Neuronal stem cell (in vitro differentiated cells): ENCODE measurements around the gene TMPRSS11D.

Experiments used
- DNase-seq: peaks from one replicate; pipeline ENCODE4 v3.0.0-alpha.2; 2013; ENCODE audit warnings: low spot score
- H2AFZ ChIP-seq: one replicate; pipeline ENCODE4 v1.6.1; 2013; ENCODE audit warnings: mild to moderate bottlenecking, low read length, inconsistent platforms
- H2AK5ac ChIP-seq: 2 replicates; pipeline ENCODE4 v1.6.1; 2013; ENCODE audit warnings: low read depth, mild to moderate bottlenecking, inconsistent platforms, low read length, moderate library complexity, mixed read lengths
- H2BK120ac ChIP-seq: 2 replicates; pipeline ENCODE4 v1.6.1; 2013; ENCODE audit warnings: low read depth, mild to moderate bottlenecking, inconsistent platforms, low read length, moderate library complexity, mixed read lengths
- H2BK12ac ChIP-seq: one replicate; pipeline ENCODE4 v1.6.1; 2013; ENCODE audit warnings: low read length, inconsistent platforms
- H2BK15ac ChIP-seq: 2 replicates; pipeline ENCODE4 v1.6.1; 2013; ENCODE audit warnings: mild to moderate bottlenecking, low read length, inconsistent platforms, mixed read lengths
- H2BK5ac ChIP-seq: one replicate; pipeline ENCODE4 v1.6.1; 2013; ENCODE audit warnings: inconsistent platforms, mild to moderate bottlenecking, low read length, moderate library complexity
- H3K14ac ChIP-seq: one replicate; pipeline ENCODE4 v1.6.1; 2013; ENCODE audit warnings: low read length, inconsistent platforms
- H3K18ac ChIP-seq: 2 replicates; pipeline ENCODE4 v1.6.1; 2013; ENCODE audit warnings: low read length, inconsistent platforms
- H3K23ac ChIP-seq: 2 replicates; pipeline ENCODE4 v1.6.1; 2013; ENCODE audit warnings: low read depth, mild to moderate bottlenecking, mixed read lengths, low read length, inconsistent platforms; ENCODE audit not compliant: poor library complexity
- H3K27ac ChIP-seq: replicated peaks from 3 replicates; pipeline ENCODE4 v1.5.1; 2013; ENCODE audit warnings: low read length, inconsistent platforms
- H3K27me3 ChIP-seq, 3 experiments: 2 replicates each; pipeline ENCODE4 v1.6.1; 2013; ENCODE audit warnings: low read length in 3 of 3, mild to moderate bottlenecking in 2 of 3, inconsistent platforms in 1 of 3, low read depth in 1 of 3, mixed read lengths in 1 of 3, moderate library complexity in 1 of 3; ENCODE audit not compliant: control insufficient read depth in 3 of 3, insufficient read depth in 3 of 3
- H3K36me3 ChIP-seq, 2 donors: replicated peaks in 1 of 2; 2 replicates each; pipeline ENCODE4 v1.6.1; 2013; ENCODE audit warnings: low read length in 2 of 2; ENCODE audit not compliant: control insufficient read depth in 2 of 2, insufficient read depth in 2 of 2
- H3K4ac ChIP-seq: 2 replicates; pipeline ENCODE4 v1.6.1; 2013; ENCODE audit warnings: inconsistent platforms, mild to moderate bottlenecking, low read length, moderate library complexity
- H3K4me1 ChIP-seq, 2 donors: 1 replicate in 1 of 2; 2 replicates in 1 of 2; pipeline ENCODE4 v1.6.1; 2013; ENCODE audit warnings: low read length in 2 of 2, low read depth in 1 of 2; ENCODE audit not compliant: control insufficient read depth in 2 of 2, insufficient read depth in 1 of 2
- H3K4me2 ChIP-seq: one replicate; pipeline ENCODE4 v1.6.1; 2013; ENCODE audit warnings: mild to moderate bottlenecking, low read length, inconsistent platforms; ENCODE audit not compliant: insufficient read depth, poor library complexity, severe bottlenecking
- H3K4me3 ChIP-seq, 2 donors: 2 replicates each; pipeline ENCODE4 v1.5.1; 2013; ENCODE audit warnings: low read length in 2 of 2, mild to moderate bottlenecking in 2 of 2, inconsistent platforms in 1 of 2, moderate library complexity in 1 of 2
- H3K79me1 ChIP-seq: one replicate; pipeline ENCODE4 v1.6.1; 2013; ENCODE audit warnings: low read depth, mild to moderate bottlenecking, inconsistent platforms, low read length, moderate library complexity
- H3K9ac ChIP-seq: one replicate; pipeline ENCODE4 v1.6.1; 2013; ENCODE audit warnings: mild to moderate bottlenecking, low read depth, low read length, inconsistent platforms; ENCODE audit not compliant: poor library complexity
- H3K9me3 ChIP-seq, 2 donors: replicated peaks in 1 of 2; 2 replicates each; pipeline versions ENCODE3 to v1.6.1; 2013; ENCODE audit warnings: low read length in 2 of 2, mild to moderate bottlenecking in 2 of 2, inconsistent platforms in 1 of 2, low read depth in 1 of 2, mixed read lengths in 1 of 2, moderate library complexity in 1 of 2; ENCODE audit not compliant: control insufficient read depth in 2 of 2, insufficient read depth in 1 of 2
- H4K8ac ChIP-seq: one replicate; pipeline ENCODE4 v1.6.1; 2013; ENCODE audit warnings: low read depth, mild to moderate bottlenecking, inconsistent platforms, low read length, moderate library complexity
- H4K91ac ChIP-seq: one replicate; pipeline ENCODE4 v1.6.1; 2013; ENCODE audit warnings: low read length, low read depth, mild to moderate bottlenecking, inconsistent platforms; ENCODE audit not compliant: poor library complexity
- WGBS, 2 donors: extraction: QIAGEN DNeasy Blood & Tissue Kit; methylation state at CpG; one replicate each; pipeline ENCODE4 v1.1.7; 2013; ENCODE audit warnings: missing lambda C conversion rate in 2 of 2, mixed read lengths in 1 of 2; ENCODE audit not compliant: insufficient read length in 2 of 2, insufficient replicate concordance in 1 of 2; ENCODE audit errors: extremely low coverage in 2 of 2; 5-methylcytosine and 5-hydroxymethylcytosine counted together

Gene TMPRSS11D

DNA sequence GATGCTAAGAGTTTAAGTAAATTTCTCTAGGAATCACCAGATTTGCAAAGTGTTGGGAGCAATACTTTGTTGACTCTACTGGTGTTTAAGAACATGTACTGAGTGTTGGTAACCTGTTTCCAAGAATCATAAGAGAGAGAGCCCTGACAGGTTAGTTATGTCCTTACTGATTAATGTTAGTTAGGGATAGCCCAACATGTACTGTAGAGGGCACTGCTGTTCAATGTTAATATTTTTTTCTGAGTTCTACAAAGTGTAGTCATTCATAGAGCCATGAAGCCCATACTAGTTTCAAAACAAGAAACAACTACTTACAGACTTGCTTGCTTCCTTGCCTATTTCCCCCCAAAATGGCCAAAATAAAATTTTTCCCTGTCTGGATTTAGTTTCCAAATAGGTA, 11.9 kb downstream of the TMPRSS11D start:
- Histone ChIP-seq H3K4me3 (no peak overlapping the region), H3K27me3 (no peaks in the 10 kb centered on the region), H3K9me3 (no peaks in the 10 kb centered on the region), H3K4me1 (no peaks in the 10 kb centered on the region), H3K9ac (no peak overlapping the region), H3K14ac (no peak overlapping the region), H2AK5ac (no peak overlapping the region), H4K91ac (no peak overlapping the region), H2BK120ac (no peak overlapping the region), H2BK12ac (no peak overlapping the region), H2BK15ac (no peak overlapping the region), H3K4me2 (no peak overlapping the region), H3K4ac (no peak overlapping the region), H2BK5ac (no peak overlapping the region), H3K79me1 (no peaks in the 10 kb centered on the region), H2AFZ (no peak overlapping the region), H3K27ac (no peak overlapping the region), H3K36me3 (no peaks in the 10 kb centered on the region), H3K23ac (no peak overlapping the region), H4K8ac (no peak overlapping the region), H3K18ac (no peak overlapping the region)
- DNase-seq: no peak

DNA sequence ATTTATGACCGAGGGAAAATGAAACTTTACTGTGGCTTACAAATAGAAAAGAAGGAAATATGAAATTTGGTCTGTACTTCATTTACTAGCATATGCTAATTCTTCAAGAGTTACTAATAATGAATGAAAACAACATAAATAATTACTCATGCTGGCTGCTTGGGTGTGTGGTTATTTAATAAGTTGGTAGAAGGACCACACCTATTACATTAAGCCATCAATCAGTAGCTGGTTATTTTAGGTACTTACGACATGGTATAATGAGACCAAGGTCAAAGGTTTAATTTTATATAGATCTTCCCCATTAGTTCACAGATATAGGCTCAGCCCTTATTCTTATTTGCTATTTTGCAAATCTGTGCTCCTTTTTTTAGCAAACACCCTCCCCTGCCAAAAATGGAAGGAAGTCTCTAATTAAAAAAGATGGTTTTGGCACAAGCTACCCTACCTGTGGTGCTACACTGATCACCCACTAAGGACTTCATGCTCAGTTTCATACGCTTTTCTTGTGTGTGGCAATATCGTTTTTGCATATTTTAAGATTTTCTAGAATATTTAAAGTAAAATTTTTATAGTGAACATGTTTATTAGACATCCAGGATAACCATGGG, 14.1 kb downstream of the TMPRSS11D start:
- Histone ChIP-seq H3K79me1 (no peaks in the 10 kb centered on the region), H3K18ac (no peak overlapping the region), H4K91ac (no peak overlapping the region), H3K36me3 (no peaks in the 10 kb centered on the region), H3K4me1 (no peaks in the 10 kb centered on the region), H2BK120ac (no peak overlapping the region), H2BK15ac (no peak overlapping the region), H2AK5ac (no peak overlapping the region), H3K27me3 (no peaks in the 10 kb centered on the region), H3K4ac (no peak overlapping the region), H2BK12ac (no peak overlapping the region), H2BK5ac (no peak overlapping the region), H3K4me3 (no peak overlapping the region), H3K9ac (no peak overlapping the region), H3K14ac (no peak overlapping the region), H3K4me2 (no peak overlapping the region), H4K8ac (no peak overlapping the region), H2AFZ (no peak overlapping the region), H3K23ac (no peak overlapping the region), H3K27ac (no peak overlapping the region), H3K9me3 (no peaks in the 10 kb centered on the region)
- no CpG with 5 or more reads among the region's 4 CpGs for WGBS, 2 donors
- DNase-seq: no peak

DNA sequence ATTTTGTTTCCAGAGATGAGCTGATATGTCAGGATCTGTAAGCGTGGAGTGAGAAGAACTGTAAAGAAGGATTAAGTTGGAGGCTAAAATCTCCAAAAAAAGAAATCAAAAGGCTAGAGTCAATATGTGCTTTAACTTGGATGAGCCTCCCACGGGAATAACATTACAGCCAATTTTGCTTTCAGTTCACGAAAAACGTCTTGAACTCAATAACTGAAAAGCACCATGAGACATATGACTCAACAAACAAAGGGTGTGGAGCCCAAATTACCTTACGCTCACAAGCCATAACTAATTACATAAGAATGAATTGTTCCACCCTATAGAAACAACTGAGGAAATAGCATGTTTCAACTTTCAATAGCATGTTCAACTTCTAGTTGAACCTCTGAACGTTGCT, 22.3 kb downstream of the TMPRSS11D start:
- no peak overlapping the region for H3K4me3 ChIP-seq
- no CpG with 5 or more reads among the region's 6 CpGs for WGBS, 2 donors

DNA sequence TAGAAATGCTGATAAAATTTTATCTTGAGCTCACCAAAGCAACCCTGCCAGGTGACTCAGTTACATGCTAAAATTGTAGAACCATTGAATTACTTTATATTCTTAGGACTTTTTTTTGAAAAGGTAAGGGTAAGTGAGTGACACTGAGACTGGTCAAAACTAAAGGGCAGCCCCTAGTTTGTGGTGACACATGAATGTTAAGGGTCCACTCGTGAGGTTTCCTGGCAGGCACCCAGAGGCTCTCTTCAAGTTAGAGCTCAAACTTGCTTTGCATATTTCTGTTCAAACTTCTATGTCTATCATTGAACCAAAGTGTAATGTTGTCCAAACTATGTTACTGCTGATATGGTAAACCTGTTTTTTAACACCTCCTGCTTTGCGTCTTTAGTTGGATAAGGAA, 30.5 kb downstream of the TMPRSS11D start:
- DNase-seq: no peak
- H3K4me2 ChIP-seq: no peak overlapping the region

More for the DNA sequence above, 22.3 kb downstream of the TMPRSS11D start:
- Histone ChIP-seq H3K14ac (no peak overlapping the region), H3K36me3 (no peaks in the 10 kb centered on the region), H3K4me1 (no peaks in the 10 kb centered on the region), H3K9ac (no peak overlapping the region), H3K79me1 (no peaks in the 10 kb centered on the region), H2BK120ac (no peak overlapping the region), H3K27me3 (no peaks in the 10 kb centered on the region), H4K91ac (no peak overlapping the region), H2BK12ac (no peak overlapping the region), H3K4me2 (no peak overlapping the region), H3K9me3 (no peaks in the 10 kb centered on the region), H3K23ac (no peak overlapping the region), H3K4ac (no peak overlapping the region), H2AK5ac (no peak overlapping the region), H2BK15ac (no peak overlapping the region), H2AFZ (no peak overlapping the region), H3K27ac (no peak overlapping the region), H4K8ac (no peak overlapping the region), H3K18ac (no peak overlapping the region), H2BK5ac (no peak overlapping the region)
- no peak for DNase-seq

More for the DNA sequence above, 30.5 kb downstream of the TMPRSS11D start:
- Histone ChIP-seq H4K91ac (no peak overlapping the region), H3K4me3 (no peak overlapping the region), H2BK15ac (no peak overlapping the region), H3K18ac (no peak overlapping the region), H3K4me1 (no peaks in the 10 kb centered on the region), H3K4ac (no peak overlapping the region), H3K9ac (no peak overlapping the region), H3K27me3 (no peaks in the 10 kb centered on the region), H2BK5ac (no peak overlapping the region), H3K14ac (no peak overlapping the region), H3K36me3 (no peaks in the 10 kb centered on the region), H3K23ac (no peak overlapping the region), H3K9me3 (no peaks in the 10 kb centered on the region), H2AK5ac (no peak overlapping the region), H2BK12ac (no peak overlapping the region), H3K79me1 (no peaks in the 10 kb centered on the region), H3K27ac (no peak overlapping the region), H2BK120ac (no peak overlapping the region), H2AFZ (no peak overlapping the region), H4K8ac (no peak overlapping the region)
- WGBS, 2 donors: no CpG with 5 or more reads among the region's 2 CpGs
